GM12872 (cell line): ENCODE data around the gene WARS2.

Experiments
- CTCF ChIP-seq: IDR thresholded peaks from 3 replicates; pipeline ENCODE4 v1.5.1; 2011; ENCODE audit warnings: low read depth, mild to moderate bottlenecking, low read length, moderate library complexity; ENCODE audit not compliant: insufficient read depth

The WARS2 gene

GRCh38 chr1:119001181-119002027, 139.0 kb downstream of the WARS2 start:
- no peak for TF ChIP-seq CTCF

GRCh38 chr1:119000371-119001180, 139.9 kb downstream of the WARS2 start:
- no peak for TF ChIP-seq CTCF

- TF ChIP-seq CTCF = no peak
Measured at GRCh38 chr1:118999348-119000071, 140.9 kb downstream of the WARS2 start.

GRCh38 chr1:118998171-118998570, 142.3 kb downstream of the WARS2 start:
- TF ChIP-seq CTCF = no peak

- TF ChIP-seq CTCF = no peak
Measured at GRCh38 chr1:118997225-118997624, 143.2 kb downstream of the WARS2 start.

GRCh38 chr1:118995312-118996016, 145.0 kb downstream of the WARS2 start:
- no peak for TF ChIP-seq CTCF

GRCh38 chr1:118993700-118994026, 146.8 kb downstream of the WARS2 start:
- peak; percentile 82 for TF ChIP-seq CTCF
